HG02852 (cell line): ENCODE measurements around the gene TROAP.
"Not testable (repeated sequence)": the region's sequence is repeated elsewhere in the genome, so short reads cannot be mapped to it uniquely, and the experiment has no call there.

Source experiments
- ATAC-seq: cut with Tn5 transposase; IDR thresholded peaks from one replicate; pipeline ENCODE4 v1.9.1; 2021; ENCODE audit warnings: mild to moderate bottlenecking, moderate library complexity; ENCODE audit not compliant: unreplicated experiment

The TROAP gene

DNA sequence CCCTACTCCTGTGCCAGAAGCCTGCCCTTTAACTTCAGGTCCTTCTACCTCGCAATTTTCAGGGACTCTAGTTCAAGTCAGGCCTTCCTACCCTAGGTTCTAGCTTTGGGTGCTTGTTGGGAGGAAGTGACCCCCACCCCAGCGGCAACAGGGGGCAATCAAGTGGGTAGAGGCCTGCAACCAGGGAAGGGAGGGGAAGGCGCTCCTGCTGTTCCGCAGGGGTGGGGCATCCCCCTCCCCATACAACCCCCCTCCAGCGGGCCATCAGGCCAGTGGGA, 28.3 kb upstream of the TROAP start:
- no peak for ATAC-seq

GRCh38 chr12:49295082-49295936, 27.7 kb upstream of the TROAP start, which contains the start of gene PRPH:
Gene PRPH, plus strand, starts transcription at chr12:49295147. Its CDS starts 54 bp downstream, at chr12:49295201.
- ATAC-seq = no peak

GRCh38 chr12:49296034-49296835, 26.8 kb upstream of the TROAP start:
- no peak for ATAC-seq

DNA sequence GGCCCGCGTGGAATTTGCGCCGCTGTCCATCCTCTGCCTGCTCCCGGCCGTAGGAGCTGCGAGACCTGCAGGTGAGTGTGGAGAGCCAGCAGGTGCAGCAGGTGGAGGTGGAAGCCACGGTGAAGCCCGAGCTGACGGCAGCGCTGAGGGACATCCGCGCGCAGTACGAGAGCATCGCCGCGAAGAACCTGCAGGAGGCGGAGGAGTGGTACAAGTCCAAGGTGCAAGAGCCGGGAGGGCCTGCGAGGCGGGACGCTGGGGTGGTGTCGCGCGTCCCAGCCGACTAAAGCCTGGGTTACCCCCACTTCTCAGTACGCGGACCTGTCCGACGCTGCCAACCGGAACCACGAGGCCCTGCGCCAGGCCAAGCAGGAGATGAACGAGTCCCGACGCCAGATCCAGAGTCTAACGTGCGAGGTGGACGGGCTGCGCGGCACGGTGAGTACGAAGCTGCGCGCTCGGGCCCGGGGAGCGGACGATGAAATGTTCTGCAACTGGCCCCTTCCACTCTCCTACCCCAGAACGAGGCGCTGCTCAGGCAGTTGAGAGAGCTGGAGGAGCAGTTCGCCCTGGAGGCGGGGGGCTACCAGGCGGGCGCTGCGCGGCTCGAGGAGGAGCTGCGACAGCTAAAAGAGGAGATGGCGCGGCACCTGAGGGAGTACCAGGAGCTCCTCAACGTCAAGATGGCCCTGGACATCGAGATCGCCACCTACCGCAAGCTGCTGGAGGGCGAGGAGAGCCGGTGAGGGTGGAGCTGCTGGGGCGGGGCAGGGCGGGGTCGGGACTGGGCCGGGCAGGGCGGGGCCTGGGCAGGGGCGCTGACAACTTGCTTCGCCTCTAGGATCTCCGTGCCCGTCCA, 26.0 kb upstream of the TROAP start:
- ATAC-seq = no peak

GRCh38 chr12:49297695-49298060, 25.4 kb upstream of the TROAP start:
- no peak for ATAC-seq

DNA sequence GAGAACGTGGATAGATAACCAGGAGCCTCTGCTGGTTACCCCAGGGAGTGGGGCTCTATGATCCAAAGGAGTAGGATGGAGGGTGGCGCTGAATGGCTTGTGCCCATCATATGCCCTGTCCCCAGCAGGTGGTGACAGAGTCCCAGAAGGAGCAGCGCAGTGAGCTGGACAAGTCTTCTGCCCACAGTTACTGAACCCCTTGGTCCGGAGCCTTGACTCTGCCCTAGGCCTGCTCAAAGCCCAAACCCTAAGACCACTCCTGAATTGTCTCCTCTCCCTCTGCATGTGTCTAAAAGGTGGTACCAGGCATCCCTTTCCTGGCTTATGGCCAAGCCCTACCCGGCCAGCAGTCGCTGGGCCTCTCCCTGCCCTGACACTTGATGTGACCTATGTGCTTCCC, 24.9 kb upstream of the TROAP start:
- no peak for ATAC-seq

DNA sequence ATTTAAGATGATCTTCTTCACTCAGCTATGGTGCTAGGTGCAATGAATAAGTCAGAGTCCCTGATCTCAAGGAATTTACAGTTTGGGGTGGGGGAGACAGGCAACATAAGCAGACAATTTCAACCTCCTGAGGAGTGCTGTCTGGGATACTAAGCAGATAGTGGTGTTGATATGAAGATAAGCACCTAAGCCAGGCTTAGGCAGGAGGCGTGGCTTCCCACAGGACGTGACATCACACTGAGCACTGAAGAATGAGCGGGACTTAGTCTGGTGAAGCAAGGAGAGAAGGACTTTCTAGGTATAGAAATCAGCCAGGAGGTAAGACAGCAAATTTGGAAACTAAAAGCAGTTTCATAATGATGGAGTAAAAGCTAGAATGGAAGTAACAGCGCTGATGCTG, 21.3 kb upstream of the TROAP start:
- ATAC-seq = no peak

GRCh38 chr12:49304161-49304560, 18.9 kb upstream of the TROAP start:
- ATAC-seq = no peak

DNA sequence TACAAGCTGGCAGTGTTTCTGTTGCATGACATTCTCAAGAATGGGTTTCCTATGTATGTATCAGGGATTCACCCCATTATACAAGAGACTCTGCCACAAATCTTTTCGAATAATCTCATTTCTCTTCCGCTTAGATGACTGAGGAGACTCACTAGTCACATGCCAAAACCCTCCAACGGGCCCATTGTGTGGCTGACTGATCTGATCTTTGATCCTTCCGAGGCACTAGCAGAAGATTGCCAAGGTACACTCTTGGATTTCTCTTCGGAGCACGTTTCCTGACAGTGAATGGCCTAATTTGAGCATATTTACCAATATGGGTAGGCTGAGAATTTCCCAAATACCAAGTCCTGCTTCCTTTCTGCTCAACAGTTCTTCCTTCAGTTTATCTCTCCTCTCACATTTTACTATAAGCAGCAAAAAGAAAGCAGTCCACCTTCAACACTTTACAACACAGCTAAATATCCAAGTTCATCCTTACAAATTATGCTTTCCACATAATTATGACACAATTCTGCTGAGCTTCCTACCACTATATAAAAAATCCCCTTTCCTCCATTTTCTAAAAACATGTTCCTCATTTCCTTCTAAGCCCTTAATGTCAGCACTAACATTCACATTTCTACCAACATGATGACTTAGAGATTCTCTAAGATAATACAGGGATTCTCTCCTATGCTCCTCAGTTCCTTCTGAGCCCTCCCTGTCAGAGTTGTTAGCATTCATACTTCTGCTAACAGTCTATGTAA, 17.1 kb upstream of the TROAP start:
- ATAC-seq = no peak

DNA sequence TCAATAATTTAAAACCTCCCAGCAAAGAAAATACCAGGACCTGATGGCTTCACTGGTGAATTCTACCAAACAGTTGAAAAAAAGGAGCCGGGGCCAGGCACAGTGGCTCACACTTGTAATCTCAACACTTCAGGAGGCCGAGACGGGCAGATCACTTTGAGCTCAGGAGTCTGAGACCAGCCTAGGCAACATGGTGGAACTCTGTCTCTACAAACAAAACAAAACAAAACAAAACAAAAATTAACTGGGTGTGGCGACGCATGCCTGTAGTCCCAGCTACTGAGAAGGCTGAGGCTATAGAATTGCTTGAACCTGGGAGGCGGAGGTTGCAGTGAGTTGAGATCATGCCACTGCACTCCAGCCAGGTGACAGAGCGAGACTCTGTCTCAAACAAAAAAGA, 13.7 kb upstream of the TROAP start:
- ATAC-seq = no peak

DNA sequence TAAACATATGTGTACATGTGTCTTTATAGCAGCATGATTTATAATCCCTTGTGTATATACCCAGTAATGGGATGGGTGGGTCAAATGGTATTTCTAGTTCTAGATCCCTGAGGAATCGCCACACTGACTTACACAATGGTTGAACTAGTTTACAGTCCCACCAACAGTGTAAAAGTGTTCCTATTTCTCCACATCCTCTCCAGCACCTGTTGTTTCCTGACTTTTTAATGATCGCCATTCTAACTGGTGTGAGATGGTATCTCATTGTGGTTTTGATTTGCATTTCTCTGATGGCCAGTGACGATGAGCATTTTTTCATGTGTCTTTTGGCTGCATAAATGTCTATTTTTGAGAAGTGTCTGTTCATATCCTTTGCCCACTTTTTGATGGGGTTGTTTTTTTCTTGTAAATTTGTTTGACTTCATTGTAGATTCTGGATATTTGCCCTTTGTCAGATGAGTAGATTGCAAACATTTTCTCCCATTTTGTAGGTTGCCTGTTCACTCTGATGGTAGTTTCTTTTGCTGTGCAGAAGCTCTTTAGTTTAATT, 12.5 kb upstream of the TROAP start:
- ATAC-seq = not testable (repeated sequence)

- no peak for ATAC-seq
Observed at GRCh38 chr12:49314811-49315210, 8.2 kb upstream of the TROAP start.

GRCh38 chr12:49317118-49317517, 5.9 kb upstream of the TROAP start:
- not testable (repeated sequence) for ATAC-seq

- ATAC-seq = not testable (repeated sequence)
Observed at GRCh38 chr12:49320411-49321103, 2.5 kb upstream of the TROAP start.

GRCh38 chr12:49322367-49322707, 718 bp upstream of the TROAP start:
- ATAC-seq = no peak

GRCh38 chr12:49323524-49324097, 556 bp downstream of the TROAP start:
- ATAC-seq = no peak

- ATAC-seq = no peak
Observed at GRCh38 chr12:49325606-49326005, 2.6 kb downstream of the TROAP start.

DNA sequence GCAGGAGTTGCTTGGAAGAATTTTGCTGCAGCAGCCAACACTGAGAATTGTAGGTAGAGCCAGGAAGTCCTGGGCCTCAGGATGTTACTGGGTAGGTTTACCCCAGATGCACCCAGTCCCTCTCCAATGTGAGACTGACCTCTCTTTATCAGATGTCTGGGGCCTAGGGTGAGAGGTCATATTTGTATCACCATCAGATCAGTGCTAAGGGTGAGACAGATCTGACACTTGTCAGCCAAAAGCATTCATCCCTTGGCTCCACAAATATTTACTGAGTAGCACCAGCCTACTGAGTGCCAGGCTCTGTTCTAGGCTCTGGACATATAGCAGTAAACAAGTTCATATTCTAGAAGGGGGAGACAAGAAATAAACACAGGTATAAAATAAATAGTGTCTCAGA, 4.3 kb downstream of the TROAP start:
- ATAC-seq = no peak

- ATAC-seq = no peak
Observed at GRCh38 chr12:49327887-49328286, 4.8 kb downstream of the TROAP start.

GRCh38 chr12:49328816-49329215, 5.8 kb downstream of the TROAP start:
- no peak for ATAC-seq
